GM19025 (cell line): ENCODE data around the gene MGLL.
A peak's percentile ranks its signal among the peaks of the same experiment; 100 is the strongest.

ENCODE experiments used
- ATAC-seq: cut with Tn5 transposase; IDR thresholded peaks from one replicate; pipeline ENCODE4 v1.9.1; 2021; ENCODE audit warnings: mild to moderate bottlenecking, low read depth, moderate library complexity; ENCODE audit not compliant: unreplicated experiment

MGLL gene

DNA sequence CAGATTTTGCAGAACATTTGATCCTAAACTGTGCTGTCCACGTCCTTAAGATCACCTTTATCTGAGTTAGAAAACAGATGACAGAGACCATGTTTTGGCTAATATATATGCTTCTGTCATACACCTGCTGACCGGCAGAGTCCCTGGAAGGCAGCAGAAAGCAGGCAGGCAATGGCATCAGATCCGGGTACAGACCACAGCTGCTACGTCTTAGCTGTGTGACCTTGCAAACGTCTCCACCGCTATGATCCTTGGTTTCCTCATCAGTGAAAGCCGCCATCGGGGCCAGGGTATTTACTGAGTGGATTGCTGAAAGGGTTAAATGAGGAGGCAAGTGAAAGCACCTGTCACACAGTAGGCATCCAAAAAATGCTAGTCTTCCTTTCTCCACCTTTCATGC, 77.4 kb downstream of the MGLL start:
- no peak for ATAC-seq

DNA sequence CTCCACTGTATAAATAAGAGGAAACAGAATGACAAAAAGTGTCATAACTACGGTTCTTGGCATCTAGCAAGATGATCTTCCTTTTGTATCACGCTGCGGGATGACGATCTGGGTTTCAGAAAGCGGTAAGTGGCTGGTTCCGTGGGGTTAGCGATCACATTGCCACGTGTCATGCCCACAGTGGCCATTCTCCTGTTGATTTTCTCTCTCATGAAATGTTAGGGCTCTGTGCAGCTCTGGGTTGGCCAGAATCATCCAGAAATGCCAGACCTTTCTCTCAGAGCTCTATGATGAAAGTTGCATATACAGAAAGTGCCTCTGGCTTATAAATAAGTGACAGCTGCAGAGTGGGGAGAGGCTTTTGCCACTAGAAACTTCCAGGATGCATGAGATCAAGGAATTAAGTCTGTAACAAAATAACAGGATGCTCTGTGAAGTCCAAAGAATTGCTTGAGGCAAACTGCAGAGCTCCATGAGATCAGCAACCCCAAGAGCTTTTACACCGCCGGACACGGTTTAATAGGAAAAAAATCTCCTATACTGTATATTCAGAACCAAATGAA, 78.0 kb downstream of the MGLL start:
- no peak for ATAC-seq

DNA sequence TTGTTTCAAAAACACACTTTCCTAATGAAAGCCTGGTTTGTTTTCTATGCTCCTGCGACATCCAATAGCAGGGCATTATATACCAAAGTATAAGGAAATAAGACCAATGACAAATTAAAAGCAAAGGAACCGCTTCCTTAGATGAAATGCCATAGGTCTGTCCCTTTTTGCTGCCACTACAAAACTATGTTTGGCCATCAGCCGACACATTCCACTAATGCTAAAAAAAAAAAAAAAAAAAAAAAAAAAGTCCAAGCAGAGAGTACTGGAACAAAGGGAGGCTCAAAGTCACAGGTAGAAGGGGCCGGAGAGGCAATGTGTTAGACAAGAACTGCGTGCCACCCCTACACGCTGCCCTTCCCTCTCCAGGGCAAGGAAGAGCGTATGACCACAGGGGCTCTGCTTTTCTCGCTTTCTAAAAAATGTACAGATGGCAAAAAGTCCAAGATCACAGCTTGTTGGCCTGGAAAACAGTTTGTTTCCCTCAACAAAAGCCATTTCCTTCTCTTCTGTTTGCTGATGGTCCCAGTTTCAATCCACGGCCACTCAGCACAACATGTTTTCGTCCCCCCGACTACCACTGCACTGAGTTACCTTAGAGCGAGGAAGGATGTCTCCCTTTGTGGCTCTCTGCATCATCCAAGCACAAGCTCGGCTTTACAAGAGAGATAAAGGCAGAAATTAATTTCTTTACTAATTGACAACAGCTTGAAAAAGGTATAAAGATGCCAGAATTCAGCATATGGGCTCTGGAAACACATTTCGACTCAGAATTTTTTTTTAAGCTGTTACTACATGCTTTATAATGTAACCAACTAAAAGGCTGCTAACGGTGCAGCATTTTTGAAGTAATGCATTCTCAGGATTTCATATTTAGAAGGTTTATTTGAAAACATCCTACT, 78.7 kb downstream of the MGLL start:
- no peak for ATAC-seq

DNA sequence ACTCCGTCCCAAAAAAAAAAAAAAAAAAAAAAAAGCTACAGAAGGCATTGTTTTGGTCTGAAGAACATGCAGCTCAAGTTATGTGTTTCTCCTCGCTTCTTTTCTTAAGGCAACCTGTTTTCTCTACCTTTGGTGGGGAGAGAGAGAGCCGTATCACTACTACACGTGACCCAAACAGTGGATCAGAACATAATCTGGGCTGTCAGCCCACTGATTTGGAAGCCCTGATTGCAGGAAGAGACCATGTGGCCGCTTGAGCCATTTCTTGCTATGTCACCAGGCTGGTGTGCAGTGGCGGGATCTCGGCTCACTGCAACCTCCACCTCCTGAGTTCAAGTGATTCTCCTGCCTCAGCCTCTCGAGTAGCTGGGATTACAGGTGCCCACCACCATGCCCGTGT, 79.7 kb downstream of the MGLL start:
- no peak for ATAC-seq

DNA sequence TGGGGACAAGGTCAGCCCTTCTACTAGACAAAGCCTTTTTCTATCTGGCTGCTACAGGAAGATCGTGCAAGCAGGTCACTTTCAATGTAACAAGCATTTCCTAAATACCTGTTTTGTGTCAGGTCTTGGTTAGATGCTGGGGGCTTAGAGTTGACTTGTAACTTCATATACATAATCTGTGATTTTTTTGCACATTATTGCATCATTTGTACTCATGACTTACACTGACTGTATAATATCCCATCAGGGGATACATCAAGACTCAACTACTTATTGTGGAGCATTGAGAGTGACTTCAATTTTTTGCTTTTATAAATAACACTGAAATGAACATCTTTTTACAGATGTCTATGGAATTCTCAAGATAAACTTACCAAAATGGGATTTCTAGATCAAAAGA, 80.6 kb downstream of the MGLL start:
- no peak for ATAC-seq

DNA sequence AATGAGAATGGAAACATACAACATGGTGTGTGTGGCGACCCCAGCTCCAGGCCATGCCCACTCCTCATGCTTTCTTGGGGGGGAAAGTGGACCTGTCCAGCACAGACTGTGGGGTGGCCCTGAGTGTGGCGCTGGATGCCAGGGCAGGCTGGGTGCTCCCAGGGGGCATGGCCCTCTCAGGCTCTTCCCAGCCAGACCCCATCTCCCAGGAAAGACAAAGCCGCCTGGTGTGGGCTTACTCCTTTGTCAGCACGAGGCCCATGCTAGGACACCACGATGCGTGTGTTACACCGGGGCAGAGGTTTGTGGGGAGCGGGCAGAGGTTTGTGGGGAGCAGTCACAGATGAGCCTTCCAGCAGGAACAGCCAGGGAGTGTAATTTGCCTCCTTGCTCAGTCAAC, 81.1 kb downstream of the MGLL start:
- ATAC-seq = no peak

DNA sequence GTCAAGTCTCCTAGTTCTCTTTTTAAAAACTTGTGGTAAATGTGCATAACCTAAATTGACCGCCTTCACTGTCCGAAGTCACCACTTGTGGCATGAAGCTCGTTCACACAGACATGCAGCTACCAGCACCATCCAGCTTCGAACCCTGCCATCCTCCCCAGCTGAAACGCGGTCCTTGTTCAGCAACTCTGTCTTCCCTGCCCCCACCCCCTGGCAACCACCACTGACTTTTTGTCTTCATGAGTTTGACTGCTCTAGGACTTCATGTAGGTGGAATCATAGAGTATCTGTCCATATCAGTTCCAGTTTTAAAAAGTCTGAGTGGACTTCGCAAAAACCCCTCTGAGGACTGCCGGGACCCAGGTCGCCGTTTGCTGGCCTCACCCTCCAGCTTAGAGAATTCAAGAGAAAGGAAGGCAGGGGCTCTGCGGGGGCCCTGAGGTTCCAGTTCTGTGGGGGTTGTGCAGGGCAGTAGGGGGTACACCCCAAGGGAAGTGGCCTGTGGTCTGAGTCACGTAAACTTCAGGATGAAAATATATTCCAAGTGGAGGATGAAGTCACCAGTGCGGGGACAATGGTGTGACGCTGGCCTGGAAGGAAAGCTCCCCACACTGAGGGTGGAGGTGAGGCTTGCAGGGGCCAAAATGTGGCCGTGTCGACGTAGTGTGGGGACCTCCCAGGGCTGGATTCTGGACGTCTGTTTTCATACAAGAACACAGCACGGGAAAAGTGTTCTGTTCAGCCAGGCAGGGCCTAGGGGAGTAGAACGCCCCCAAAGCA, 82.0 kb downstream of the MGLL start:
- ATAC-seq = no peak

DNA sequence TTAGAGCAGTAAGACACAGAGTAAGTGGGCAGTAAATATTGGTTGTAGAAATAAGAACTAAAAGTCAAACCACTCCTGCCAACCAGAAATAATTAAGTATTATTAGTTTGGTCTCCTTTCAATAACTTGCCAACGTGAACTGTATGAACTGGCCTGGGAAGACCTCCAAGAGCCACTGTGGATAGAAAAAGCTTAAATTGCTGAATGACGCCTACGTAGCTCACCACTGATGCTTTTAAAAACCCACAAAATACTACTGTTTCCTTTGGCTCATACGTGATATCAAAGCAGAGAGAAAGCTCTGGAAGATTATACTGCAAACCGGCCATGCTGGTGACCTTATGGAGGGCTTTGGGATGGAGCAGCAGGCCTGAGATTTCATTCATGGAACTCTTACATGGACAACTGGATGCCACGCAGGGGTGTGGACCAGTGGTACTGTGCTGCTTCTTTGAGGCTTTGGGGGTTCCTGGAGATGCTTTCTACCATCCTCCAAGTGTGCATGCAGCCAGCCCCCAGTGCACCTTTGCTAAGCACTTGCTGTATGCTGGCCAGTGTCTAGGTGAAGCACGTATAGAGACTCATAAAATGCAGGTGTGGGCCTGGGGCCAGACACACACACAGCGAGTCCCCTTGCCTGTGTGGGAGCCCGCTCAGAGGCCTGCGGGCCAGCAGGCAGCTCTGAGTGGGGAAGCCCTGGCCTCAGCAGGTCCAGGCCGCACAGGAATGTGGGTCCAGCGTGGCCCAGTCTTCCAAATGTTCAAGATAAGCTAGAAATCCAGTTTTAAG, 82.8 kb downstream of the MGLL start:
- ATAC-seq = no peak

DNA sequence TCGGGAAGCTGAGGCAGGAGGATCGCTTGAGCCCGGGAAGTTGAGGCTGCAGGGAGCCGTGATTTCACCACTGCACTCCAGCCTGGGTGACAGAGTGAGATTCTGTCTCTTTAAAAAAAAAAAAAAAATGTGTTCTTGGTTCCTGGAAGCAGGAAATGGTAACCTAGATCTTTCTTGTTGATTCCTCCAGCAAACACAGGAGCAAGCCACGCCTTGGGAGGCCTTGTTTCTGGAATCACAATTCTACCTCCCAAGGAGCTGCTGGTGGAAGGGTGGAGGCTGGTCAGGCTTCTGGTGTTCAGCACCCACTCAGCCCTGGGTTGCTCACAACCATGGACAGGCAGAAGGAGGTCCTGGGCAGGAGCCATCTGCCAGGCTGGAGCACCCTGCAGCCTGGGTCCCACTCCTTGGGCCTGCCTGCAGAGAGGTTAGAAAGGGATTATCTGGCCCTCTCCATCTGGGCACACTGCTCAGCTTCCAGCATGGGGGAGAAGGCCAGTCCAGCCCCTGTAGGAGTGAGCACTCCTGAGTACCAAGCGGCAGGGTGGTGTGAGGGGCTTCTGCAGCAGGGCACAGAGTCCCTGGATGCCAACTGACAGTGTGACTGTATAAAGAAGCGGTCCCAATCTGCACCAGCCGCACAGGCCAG, 84.0 kb downstream of the MGLL start:
- no peak for ATAC-seq

DNA sequence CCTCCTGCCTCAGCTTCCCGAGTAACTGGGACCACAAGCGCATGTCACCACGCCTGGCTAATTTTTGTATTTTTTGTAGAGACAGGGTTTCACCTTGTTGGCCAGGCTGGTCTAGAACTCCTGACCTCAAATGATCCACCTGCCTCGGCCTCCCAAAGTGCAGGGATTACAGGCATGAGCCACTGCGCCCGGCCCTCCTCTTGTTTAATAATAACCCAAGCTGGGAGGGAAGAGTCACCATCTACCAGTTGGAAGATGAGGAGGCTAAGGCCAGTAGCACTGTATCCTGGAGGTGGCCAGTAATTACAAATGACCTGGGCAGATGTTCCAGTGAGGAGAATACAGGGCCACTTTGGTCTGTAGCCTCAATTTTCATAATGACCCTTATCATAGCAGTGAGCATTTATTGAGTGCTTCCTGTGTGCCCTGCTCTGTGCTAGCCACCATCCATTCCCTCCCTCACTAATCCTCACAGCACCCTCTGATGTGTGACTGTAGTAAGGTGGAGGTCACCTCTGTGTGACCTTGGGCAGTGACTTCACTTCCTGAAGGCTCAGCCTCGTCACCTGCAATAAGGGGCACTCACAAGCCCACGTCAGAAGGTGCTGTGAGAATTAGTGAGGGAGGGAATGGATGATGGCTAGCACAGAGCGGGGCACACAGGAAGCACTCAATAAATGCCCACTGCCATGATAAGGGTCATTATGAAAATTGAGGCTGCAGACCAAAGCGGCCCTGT, 85.3 kb downstream of the MGLL start:
- no peak for ATAC-seq

DNA sequence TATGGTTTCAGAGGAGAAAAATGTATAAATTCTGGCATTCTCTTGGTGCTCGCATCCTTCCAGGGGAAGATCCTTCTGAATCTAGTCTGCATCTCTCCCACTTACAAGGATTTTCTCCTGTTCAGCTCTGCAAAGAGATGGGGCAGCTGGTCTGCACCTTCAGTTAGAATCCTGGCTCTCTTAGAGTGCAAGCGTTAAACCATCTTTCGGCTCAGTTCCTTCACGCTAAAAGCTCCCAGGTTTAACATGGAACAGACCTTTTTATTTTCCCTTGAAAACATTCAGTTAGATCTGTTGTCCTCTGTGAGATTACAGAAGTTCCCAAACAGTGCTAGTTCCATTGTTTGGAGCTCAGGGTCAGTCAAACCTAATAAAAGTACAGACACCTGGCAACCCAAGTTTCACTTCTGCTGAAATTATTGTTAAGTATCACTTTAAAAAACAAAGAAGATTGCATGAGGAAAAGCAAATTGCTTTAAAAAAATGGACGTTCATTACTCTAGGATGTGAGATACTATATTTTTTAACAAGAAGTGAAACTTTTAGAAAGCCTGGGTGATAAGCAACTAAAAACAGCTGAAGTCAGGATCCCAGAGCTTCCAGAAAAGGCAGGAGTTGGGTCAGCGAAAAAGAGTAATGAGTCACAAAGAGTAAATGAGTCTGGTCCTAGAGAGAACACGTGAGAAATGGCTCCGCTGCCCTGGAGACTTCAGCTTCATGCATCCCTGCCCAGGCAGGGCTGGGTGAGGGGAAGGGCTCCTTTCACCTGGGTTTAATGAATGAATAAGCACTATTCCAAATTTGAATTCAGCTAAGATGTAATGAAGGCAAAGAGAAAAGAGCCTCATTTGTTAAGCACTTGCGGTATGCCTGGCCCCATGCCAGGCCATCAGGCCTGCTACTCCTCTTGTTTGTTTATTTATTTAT, 86.3 kb downstream of the MGLL start:
- ATAC-seq = peak; percentile 58

DNA sequence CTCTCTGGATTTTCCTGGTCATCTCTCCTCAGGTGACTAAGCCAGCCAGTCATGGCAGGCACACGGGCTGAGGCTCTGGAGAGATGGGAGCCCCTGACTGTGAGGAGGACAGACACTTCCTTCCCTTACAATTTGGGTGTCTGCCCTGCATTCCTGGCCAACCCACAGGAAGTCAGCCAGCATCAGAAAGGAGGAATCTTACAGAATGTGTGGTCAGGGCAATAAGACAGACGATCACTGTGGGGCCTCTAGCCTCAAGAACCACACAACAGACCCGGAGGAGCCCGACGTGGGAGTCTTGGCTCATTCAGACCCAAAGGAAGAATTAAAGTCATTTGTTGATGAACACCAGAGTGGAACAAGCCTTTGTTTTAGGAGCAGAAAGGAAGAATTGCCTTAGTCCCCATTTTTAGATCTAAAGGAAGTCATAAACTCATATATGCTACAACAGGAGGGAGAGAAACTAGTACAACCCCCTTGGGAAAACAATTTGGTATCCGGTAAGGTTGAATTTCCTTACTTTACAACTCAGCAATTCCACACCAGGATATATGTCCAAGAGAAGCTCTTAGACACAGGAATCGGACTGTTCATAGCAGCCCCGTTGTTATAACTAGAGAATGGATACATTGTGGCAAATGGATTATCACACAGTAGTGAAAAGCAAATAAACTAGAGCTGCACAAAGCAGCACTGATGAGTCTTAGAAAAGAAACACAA, 87.4 kb downstream of the MGLL start:
- no peak for ATAC-seq

DNA sequence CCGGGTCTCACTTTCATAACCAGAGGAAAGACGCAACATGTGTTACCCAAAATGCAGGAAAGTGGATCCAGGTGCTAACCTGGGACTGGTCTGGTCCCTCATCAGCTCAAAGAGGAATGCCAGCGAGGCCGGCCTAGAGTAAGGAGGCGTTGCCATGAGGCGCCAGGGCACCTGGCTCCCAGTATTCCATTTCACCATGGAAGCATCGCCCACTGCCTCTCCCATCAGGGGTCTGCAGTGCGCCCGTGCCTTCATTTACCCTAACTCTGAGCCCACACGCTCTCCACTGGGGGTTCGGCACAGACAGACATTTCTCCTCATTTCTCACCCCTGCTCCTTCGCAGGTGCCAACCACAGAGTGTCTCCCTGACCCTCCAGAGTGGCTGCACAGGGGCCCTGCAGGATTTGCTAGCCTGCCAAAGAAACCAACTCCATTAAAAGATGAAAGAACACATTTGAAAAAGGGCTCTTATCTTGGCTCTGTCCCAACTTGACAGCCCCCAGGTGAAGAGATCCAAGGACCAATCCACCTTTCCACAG, 88.1 kb downstream of the MGLL start:
- no peak for ATAC-seq

DNA sequence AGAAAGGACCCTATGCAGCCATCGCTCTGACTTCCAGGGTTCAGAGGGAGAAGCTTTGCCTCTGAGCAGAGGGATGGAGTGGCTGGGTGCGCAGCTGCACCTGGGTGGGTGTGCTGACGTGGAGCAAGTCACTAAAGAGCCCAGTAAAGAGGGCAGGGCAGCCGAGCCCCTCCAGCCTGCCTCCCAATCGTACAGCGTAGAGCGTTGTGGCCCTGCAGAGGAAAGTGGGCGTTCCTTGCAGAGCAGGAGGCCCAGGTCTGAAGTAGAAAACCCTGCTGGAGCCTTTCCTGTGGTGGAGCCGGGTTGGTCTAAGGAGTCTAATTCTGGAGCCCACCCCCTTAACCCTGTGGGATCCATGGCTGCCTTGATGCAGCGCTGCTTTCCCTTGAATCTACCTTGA, 88.5 kb downstream of the MGLL start:
- ATAC-seq = no peak

DNA sequence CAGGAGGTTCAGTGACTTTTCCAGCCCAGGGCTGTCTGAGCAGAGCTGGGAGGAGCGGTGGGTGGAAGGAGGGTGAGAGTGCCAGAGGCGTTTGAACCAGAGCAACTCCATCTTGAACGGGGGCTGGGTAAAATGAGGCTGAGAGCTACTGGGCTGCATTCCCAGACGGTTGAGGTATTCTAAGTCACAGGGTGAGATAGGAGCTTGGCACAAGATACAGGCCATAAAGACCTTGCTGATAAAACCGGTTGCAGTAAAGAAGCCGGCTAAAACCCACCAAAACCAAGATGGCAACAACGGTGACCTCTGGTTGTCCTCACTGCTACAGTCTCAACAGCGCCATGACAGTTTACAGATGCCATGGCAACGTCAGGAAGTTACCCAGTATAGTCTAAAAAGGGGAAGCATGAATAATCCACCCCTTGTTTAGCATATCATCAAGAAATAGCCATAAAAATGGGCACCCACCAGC, 89.4 kb downstream of the MGLL start:
- ATAC-seq = no peak

DNA sequence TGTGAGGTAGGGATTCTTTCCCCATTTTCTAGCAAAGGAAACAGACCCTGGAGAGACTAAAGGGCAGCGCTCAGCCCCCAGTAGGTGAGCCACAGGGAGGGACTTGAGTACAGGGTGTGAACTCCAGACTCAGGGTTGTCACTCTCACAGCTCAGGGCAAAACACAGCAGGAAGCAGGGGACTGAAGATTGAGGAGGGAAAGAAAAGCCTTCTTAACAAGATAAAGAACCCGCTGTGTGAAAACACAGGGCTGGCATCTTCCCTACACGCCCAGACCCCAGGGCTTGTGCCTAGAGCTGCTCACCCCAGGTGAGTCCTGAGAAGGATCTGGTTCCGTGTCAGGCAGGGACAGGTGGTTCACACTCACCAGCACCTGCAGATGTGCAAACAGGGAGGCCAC, 90.0 kb downstream of the MGLL start:
- ATAC-seq = no peak

DNA sequence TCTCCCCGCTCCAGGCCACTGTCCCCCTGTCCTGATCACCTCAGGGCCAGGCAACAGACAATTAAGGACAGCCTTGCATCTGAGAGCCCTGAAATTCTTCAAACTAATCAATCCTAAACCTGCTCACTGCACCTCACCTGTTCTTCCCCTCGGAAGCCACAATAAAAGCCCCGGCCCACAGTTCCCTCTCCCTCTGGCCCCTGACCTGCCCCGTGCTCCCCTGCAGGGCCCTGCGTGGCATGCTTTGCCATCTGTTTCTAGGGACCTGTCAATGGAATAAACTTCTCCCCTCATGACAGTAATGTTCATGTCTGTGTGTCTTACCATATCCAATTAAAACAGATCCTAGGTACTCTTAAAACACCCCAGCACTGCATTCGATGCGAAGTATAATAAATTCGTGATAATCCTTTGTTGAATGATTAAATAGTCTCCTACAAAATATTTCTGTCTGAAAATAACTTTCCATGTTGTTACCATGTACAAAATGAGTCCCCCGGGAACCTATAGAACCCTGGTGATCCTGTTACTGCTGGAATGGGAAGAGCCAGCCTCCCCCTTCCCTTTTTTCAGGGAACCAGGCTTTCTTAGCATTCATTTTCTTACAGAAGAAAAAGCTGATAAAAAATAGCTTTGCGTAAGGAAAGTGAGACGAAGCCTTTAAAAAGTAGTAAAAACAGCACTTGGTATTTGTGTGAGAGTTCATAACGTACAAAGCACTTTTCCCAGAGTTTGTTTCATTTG, 90.6 kb downstream of the MGLL start:
- ATAC-seq = no peak
